GM19351 (cell line): ENCODE data around the gene RAC3.

Experiments
- ATAC-seq: cut with Tn5 transposase; IDR thresholded peaks from one replicate; pipeline ENCODE4 v1.9.1; 2021; ENCODE audit warnings: mild to moderate bottlenecking, moderate library complexity; ENCODE audit not compliant: unreplicated experiment

Gene RAC3

GRCh38 chr17:82011617-82012187 is 19.8 kb upstream of the RAC3 start:
- no peak for ATAC-seq

DNA sequence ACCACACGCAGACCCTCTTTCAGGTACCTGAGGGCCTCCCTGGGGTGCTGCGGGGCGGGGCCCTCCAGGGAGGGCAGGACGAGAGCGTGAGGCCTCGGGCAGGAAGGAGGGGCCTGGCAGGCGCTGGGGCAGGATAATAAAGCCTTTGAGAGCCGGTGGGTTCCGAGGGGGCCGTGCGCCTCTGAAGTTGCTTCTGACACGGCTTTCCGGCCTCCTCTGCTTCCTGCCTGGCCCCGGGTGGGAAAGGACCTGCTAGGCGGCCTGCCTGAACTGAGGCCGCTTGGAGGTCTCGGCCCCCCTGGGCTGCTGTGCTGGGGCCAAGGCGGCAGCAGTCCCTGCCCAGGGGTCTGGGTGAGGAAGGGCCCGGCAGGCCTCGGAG is 19.2 kb upstream of the RAC3 start:
- ATAC-seq = no peak

DNA sequence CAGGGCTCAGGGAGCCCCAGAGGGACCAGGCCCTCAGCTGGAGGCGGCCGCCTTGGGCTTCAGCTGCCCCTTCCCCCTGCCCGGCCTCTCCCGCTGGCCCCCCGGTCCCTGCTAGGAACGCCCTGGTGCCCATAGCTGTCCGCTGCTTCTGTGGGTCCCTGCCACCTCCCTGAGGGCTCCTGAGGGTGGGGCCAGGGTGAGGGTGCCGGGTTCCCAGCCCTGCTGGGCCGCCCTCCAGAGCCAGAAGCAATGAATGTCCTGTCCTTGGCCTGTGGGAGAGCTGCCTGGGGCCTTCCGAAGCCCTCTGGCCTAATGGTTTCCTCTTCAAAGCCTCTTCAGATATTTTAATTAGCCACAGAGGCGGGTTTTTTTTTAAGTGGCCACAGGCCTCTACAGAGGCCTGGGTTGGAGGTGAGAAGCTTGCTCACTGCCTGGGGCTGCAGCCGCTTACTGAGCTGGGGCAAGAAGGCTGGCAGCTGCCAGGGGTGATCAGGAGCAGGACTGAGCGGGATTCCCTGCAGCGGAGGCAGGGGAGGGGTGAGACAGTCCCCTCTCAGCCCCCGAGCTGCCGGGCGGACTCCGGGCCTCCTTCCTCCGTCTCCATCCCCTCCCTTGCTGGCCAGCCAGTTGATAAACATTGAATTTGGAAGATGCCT is 18.7 kb upstream of the RAC3 start:
- ATAC-seq = no peak

- ATAC-seq = no peak
Measured at GRCh38 chr17:82013341-82013740, 18.1 kb upstream of the RAC3 start.

DNA sequence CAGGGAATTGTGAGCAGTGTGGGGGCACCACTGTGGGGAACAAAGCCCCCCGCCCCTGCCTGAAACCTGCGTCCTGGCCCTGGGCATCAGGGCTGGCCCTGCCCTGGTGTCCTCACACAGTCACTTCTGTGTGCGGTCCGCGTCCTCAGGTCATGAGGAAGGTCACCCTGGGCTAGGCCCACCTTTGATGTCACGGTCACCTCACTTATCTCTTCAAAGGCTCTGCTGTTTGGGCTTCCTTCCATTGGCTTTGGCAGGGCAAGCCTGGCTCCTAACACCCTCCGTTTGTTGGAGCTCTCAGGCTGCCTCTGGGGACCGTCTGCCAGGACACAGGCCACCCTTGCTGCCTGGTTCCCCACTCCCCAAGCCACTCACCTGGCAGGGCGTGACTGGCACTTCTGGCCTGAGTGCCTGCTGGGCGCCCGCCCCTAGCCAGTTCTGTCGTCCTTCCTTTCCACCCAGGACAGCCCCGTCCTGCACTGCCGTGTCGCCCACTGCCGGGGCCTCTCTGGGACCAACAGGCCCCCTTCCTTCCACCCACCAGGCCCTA is 17.6 kb upstream of the RAC3 start:
- ATAC-seq = no peak

- no peak for ATAC-seq
Measured at GRCh38 chr17:82014432-82014831, 17.0 kb upstream of the RAC3 start.

GRCh38 chr17:82014971-82015310 is 16.5 kb upstream of the RAC3 start:
- ATAC-seq = no peak

DNA sequence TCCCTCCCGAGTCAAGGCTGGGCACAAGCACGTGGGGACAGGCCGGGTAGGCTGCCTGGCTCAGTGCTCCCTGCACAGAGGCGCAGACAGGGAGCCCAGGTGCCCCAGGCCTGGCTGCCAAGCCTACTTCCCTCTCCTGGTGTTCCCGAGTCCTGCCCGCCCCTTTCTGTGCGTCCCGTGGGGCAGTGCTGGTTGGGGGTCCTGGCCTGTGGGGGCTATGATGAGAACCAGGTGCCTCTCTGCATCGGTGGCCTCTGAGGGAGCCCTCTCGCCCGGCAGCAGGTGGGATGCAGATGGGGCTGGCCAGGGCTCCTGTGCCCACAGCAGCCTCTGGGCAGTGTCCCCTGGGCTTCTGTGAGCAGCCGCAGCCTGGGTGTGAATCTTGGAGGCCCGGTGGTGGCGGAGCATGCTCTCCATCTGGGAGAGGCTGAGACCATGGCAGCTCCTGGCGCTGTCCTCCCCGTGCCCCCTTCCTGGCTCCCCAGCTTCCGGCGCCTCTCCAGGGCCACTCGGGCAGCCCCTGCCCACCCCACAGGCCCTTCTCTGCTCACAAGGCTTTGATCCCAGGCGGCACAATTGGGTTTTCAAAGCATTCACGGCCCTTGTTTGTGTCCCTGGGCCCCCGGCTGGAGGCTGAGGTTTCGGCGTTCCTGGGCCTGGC is 16.0 kb upstream of the RAC3 start:
- no peak for ATAC-seq

- no peak for ATAC-seq
Measured at GRCh38 chr17:82016061-82016874, 15.2 kb upstream of the RAC3 start.

- no peak for ATAC-seq
Measured at GRCh38 chr17:82016875-82017459, 14.5 kb upstream of the RAC3 start.

DNA sequence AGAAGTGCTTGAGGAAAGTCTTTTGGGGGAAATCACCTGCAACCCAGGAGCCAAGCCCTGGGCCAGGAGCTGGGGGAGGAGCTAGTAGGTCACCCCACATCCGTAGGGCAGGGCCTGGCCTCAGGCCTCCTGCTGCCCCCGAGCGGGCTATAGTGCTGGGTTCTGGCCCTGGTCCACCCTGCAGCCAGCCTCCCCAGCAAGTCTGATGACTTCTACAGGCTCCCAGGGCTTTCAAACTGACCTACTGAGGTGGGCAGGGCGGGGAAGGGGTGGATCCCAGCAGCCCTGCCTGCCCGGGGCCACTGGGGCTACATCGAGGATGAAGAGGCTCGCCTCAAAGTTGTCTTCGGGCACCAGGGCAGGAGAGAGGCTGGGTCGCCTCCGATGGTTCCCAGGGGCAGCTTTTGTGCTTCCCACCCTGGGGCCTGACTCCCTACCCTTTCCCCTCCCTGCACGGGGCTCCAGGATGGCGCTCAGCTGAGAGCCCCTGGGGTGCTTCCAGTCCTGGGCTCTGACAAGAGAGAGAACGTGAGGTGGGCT is 13.8 kb upstream of the RAC3 start:
- no peak for ATAC-seq

DNA sequence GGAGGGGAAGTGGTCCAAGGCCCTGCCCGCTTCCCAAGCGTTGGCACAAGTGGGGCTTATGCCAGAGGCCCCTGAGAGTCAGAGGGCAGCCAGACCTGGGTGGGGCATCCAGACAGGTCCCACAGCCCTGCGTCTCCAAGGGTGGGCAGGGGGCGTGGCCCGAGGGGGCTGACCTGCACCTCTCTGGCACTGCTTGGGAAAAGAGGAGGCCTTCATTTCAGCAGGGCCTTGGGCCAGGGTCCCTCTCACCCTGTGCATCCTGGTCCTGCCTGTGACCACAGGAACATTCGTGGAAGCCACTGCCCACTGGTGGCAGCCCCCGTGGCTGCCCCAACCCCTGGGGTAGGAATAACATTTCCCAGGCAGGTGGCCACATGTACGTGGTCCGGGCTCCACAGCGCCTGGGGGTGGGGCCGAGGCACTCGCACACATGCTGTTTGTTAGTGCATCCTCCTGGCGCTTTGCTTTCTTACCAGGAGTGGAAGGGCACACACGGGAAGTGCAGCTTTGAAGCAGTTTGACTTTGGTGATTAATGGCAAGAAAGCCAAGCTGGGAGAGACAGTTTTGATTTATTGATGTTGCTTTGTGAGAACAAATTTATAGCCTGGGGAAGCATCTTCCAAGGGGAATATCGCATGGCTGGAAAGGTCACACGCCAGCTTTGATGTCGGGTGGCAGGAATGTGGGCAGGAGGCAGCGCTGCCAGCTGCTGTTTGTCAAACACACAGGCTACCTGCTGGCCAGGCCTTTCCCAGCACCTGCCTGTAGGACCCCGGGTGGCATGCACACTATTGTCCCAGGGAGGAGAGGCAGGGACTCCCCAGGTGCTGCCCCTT is 13.1 kb upstream of the RAC3 start:
- no peak for ATAC-seq

GRCh38 chr17:82018989-82019689 is 12.3 kb upstream of the RAC3 start:
- no peak for ATAC-seq

DNA sequence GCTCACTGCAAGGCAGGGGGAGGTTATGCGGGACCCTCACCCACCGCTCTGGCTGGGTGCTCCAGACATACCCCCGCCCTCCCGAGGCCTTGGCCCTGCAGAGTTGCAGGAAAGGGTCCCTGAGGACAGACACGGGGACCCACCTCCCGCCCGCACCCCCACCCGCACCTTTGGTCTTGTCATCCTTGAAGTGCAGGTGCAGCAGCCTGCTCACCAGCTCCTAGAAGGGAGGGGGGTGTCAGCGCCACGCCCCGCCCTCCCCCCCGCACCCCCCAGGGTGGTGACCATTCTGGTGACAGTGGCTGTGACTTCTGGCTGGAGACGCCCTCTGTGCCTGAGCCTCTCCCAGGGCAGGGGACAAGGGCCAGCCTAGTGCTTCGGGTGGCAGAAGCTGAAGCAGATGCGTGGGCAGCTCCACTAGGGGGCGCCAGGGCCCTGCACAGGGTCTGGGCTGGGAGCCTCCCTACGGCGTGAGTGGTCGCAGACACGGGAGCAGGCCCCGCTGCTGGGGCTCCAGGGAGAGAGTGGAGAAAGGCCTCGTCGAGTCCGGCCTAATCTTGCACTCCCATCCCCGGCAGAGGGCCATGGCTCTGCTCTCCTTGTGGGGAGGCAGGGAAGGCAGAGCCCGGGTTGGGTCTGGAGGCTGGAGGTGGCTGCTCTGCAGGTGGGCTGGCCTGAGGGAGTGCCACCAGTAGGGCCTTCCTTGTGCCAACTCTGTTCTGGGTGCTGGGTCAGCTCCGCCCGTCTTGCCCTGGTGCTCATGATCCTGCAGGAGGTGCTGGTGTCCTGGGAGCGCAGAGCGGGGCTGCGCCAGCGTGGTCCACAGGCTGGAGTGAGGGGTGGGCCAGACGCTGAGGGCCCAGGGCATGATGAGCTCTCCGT is 11.5 kb upstream of the RAC3 start:
- ATAC-seq = no peak

GRCh38 chr17:82020572-82021106 is 10.8 kb upstream of the RAC3 start:
- ATAC-seq = no peak

DNA sequence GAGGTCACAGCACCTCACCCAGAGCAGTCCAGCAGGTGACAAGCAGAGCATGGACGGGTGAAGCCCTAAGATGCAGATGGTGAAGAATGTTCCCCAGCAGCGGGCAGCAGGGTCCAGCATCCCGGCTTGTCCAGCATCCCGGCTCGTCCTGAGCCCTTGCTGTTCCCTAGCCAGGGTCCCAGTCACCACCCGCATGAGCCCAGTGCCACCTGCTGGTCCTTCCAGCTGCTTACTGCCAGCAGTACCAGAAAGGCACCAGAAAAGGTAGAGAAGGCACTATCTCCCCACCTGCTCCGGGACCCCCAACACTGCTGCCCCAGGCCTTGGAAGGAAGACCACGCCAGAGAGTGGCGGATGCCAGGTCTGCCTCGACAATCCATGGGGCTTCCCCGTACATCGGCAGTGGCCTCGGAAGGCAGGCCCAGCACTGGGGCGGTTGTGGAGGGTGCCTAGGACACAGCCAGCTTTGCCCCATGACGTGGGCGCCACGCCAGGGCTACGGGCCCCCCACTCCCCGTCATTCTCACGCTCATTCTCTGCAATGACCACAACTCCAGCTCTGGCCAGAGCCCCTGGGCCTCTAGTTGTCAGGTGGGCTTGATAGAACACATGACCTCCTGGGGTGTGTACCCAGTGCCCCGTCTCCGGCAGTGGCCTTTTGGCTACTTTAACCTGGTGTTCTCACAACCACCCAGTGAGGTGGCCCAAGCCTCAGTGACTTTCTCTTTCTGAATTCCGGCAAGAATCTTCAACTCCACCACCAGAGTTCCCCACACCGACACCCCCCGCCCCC is 10.2 kb upstream of the RAC3 start:
- no peak for ATAC-seq

GRCh38 chr17:82021900-82022309 is 9.6 kb upstream of the RAC3 start:
- no peak for ATAC-seq
